IMR-90 (cell line): Measurements from ENCODE around the gene SLC2A2. TPM values are rescaled to one million over a fixed set of nuclear protein-coding genes. Genes with fewer than 3 reads are reported as not detected.

Experiments used
- ATAC-seq: fragments of 200-7000 bp; cut with Tn5 transposase; 2 replicates; pipeline ENCODE4 v1.9.1; 2020; ENCODE audit warnings: low read depth, mild to moderate bottlenecking, moderate library complexity
- BruUV-seq: library from RNA; stranded (reverse); fragments of 400-500 nt; replicated peaks from 2 replicates; lab custom pipeline; 2021; lab: Mats Ljungman, UMichigan
- CTCF ChIA-PET: fragments of 300-600 bp; formaldehyde crosslinking; extraction: SDS; loops from one replicate; lab custom pipeline; 2021; ENCODE audit warnings: antibody characterized with exemption; lab: Yijun Ruan, JAX
- POLR2A ChIA-PET: fragments of 300-600 bp; sonication (Branson Sonifier 250); formaldehyde crosslinking; loops from one replicate; lab custom pipeline; 2022; ENCODE audit warnings: antibody characterized with exemption; ENCODE audit not compliant: unreplicated experiment; lab: Charles Lee
- DNase-seq: peaks from one replicate; pipeline ENCODE4 v3.0.0; 2013
- H2AFZ ChIP-seq: replicated peaks from 2 replicates; pipeline ENCODE3; 2013; ENCODE audit warnings: low read length, mild to moderate bottlenecking; ENCODE audit not compliant: poor library complexity
- H2AK5ac ChIP-seq: 2 replicates; pipeline ENCODE4 v1.6.1; 2013; ENCODE audit warnings: low read depth, low read length, inconsistent platforms
- H2AK9ac ChIP-seq: replicated peaks from 2 replicates; pipeline ENCODE3; 2013; ENCODE audit warnings: mild to moderate bottlenecking, low read depth, low read length, moderate library complexity; ENCODE audit not compliant: poor library complexity
- H2BK120ac ChIP-seq: 2 replicates; pipeline ENCODE4 v1.6.1; 2013; ENCODE audit warnings: low read depth, low read length, inconsistent platforms
- H2BK15ac ChIP-seq: 3 replicates; pipeline ENCODE4 v1.6.1; 2013; ENCODE audit warnings: low read depth, low read length, inconsistent platforms
- H2BK20ac ChIP-seq: 2 replicates; pipeline ENCODE4 v1.6.1; 2013; ENCODE audit warnings: low read depth, mild to moderate bottlenecking, inconsistent platforms, low read length, moderate library complexity
- H2BK5ac ChIP-seq: 2 replicates; pipeline ENCODE4 v1.6.1; 2013; ENCODE audit warnings: mild to moderate bottlenecking, low read depth, low read length, inconsistent platforms; ENCODE audit not compliant: poor library complexity, severe bottlenecking
- H3K14ac ChIP-seq: replicated peaks from 2 replicates; pipeline ENCODE4 v1.6.1; 2013; ENCODE audit warnings: low read depth, low read length, inconsistent platforms
- H3K18ac ChIP-seq: 2 replicates; pipeline ENCODE4 v1.6.1; 2013; ENCODE audit warnings: low read depth, low read length, control low read depth
- H3K23ac ChIP-seq: 2 replicates; pipeline ENCODE4 v1.6.1; 2013; ENCODE audit warnings: low read depth, low read length, inconsistent platforms
- H3K27ac ChIP-seq: 2 replicates; pipeline ENCODE4 v1.5.1; 2013; ENCODE audit warnings: mild to moderate bottlenecking, control low read depth, low read length; ENCODE audit not compliant: insufficient read depth
- H3K27me3 ChIP-seq: 2 replicates; pipeline ENCODE4 v1.6.1; 2013; ENCODE audit warnings: low read length; ENCODE audit not compliant: control insufficient read depth, insufficient read depth
- H3K36me3 ChIP-seq: 2 replicates; pipeline ENCODE4 v1.6.1; 2013; ENCODE audit warnings: low read length, mixed read lengths; ENCODE audit not compliant: control insufficient read depth, insufficient read depth
- H3K4ac ChIP-seq: 2 replicates; pipeline ENCODE4 v1.6.1; 2013; ENCODE audit warnings: low read depth, low read length, inconsistent platforms
- H3K4me1 ChIP-seq: 2 replicates; pipeline ENCODE4 v1.6.1; 2013; ENCODE audit warnings: low read length, mixed read lengths; ENCODE audit not compliant: control insufficient read depth, insufficient read depth
- H3K4me2 ChIP-seq: 2 replicates; pipeline ENCODE4 v1.6.1; 2013; ENCODE audit warnings: low read depth, mild to moderate bottlenecking, control low read depth, low read length, moderate library complexity
- H3K4me3 ChIP-seq: 2 replicates; pipeline ENCODE4 v1.5.1; 2013; ENCODE audit warnings: low read depth, mild to moderate bottlenecking, control low read depth, low read length, moderate library complexity; ENCODE audit not compliant: insufficient read depth
- H3K56ac ChIP-seq: 2 replicates; pipeline ENCODE4 v1.6.1; 2013; ENCODE audit warnings: low read length, inconsistent platforms; ENCODE audit not compliant: insufficient read depth; ENCODE audit errors: extremely low read depth
- H3K79me1 ChIP-seq, 2 experiments: 2 replicates each; pipeline ENCODE4 v1.6.1; 2013; ENCODE audit warnings: low read length in 2 of 2, inconsistent platforms in 1 of 2, low read depth in 1 of 2
- H3K9ac ChIP-seq: 2 replicates; pipeline ENCODE4 v1.6.1; 2013; ENCODE audit warnings: low read depth, low read length, control low read depth
- H3K9me1 ChIP-seq: 2 replicates; pipeline ENCODE4 v1.6.1; 2013; ENCODE audit warnings: low read length, inconsistent platforms; ENCODE audit not compliant: insufficient read depth
- H3K9me3 ChIP-seq: 2 replicates; pipeline ENCODE4 v1.6.1; 2013; ENCODE audit warnings: low read length; ENCODE audit not compliant: control insufficient read depth, insufficient read depth
- H4K20me1 ChIP-seq: 2 replicates; pipeline ENCODE4 v1.6.1; 2013; ENCODE audit warnings: low read length, inconsistent platforms; ENCODE audit not compliant: insufficient read depth
- H4K5ac ChIP-seq: 2 replicates; pipeline ENCODE4 v1.6.1; 2013; ENCODE audit warnings: mild to moderate bottlenecking, low read depth, low read length, control low read depth
- H4K8ac ChIP-seq, 2 experiments: 2 replicates each; pipeline ENCODE4 v1.6.1; 2013; ENCODE audit warnings: low read depth in 2 of 2, low read length in 2 of 2, control low read depth in 1 of 2, inconsistent platforms in 1 of 2
- H4K91ac ChIP-seq: 2 replicates; pipeline ENCODE4 v1.6.1; 2013; ENCODE audit warnings: low read depth, low read length, inconsistent platforms; ENCODE audit not compliant: insufficient read depth
- CEBPB ChIP-seq: IDR thresholded peaks from 2 replicates; pipeline ENCODE4 v1.6.1; 2012; ENCODE audit warnings: low read depth, low read length, improper control_type of control experiment
- CHD1 ChIP-seq: IDR thresholded peaks from 2 replicates; pipeline ENCODE4 v1.6.1; 2012; ENCODE audit warnings: low read depth, low read length, improper control_type of control experiment
- FOS ChIP-seq: fragments of 150-350 bp; IDR thresholded peaks from 2 replicates; pipeline ENCODE4 v1.6.1; 2016; ENCODE audit warnings: low read depth, low read length
- MAFK ChIP-seq: IDR thresholded peaks from 2 replicates; pipeline ENCODE4 v1.6.1; 2012; ENCODE audit warnings: low read depth, low read length, improper control_type of control experiment
- MAZ ChIP-seq: IDR thresholded peaks from 2 replicates; pipeline ENCODE4 v1.6.1; 2012; ENCODE audit warnings: low read depth, mild to moderate bottlenecking, low read length, improper control_type of control experiment, moderate library complexity, borderline replicate concordance
- MXI1 ChIP-seq: IDR thresholded peaks from 2 replicates; pipeline ENCODE4 v1.6.1; 2012; ENCODE audit warnings: low read depth, mild to moderate bottlenecking, low read length, moderate library complexity, borderline replicate concordance
- NFE2L2 ChIP-seq: fragments of 150-350 bp; IDR thresholded peaks from 2 replicates; pipeline ENCODE4 v1.6.1; 2016; ENCODE audit warnings: low read depth, mild to moderate bottlenecking, low read length
- POLR2A ChIP-seq: IDR thresholded peaks from 2 replicates; pipeline ENCODE4 v1.6.1; 2012; ENCODE audit warnings: mild to moderate bottlenecking, low read depth, low read length
- RAD21 ChIP-seq: IDR thresholded peaks from 2 replicates; pipeline ENCODE4 v1.6.1; 2012; ENCODE audit warnings: low read length, improper control_type of control experiment
- RCOR1 ChIP-seq: IDR thresholded peaks from 2 replicates; pipeline ENCODE4 v1.6.1; 2012; ENCODE audit warnings: mild to moderate bottlenecking, low read length, improper control_type of control experiment; ENCODE audit not compliant: insufficient replicate concordance
- RFX5 ChIP-seq: IDR thresholded peaks from 2 replicates; pipeline ENCODE4 v1.8.0; 2012; ENCODE audit warnings: low read depth, mild to moderate bottlenecking, low read length, moderate library complexity
- SMC3 ChIP-seq: fragments of 150-350 bp; IDR thresholded peaks from 2 replicates; pipeline ENCODE4 v1.6.1; 2016; ENCODE audit warnings: low read depth, mild to moderate bottlenecking, antibody characterized with exemption, low read length, moderate library complexity
- USF2 ChIP-seq: fragments of 150-350 bp; IDR thresholded peaks from 2 replicates; pipeline ENCODE4 v1.6.1; 2017; ENCODE audit warnings: mild to moderate bottlenecking, antibody characterized with exemption, low read length, low read depth
- WGBS, 2 experiments: methylation state at CpG; one replicate each; pipeline versions ENCODE4 v1.1.5 to v1.1.7; 2013; ENCODE audit warnings: missing lambda C conversion rate in 2 of 2; ENCODE audit not compliant: insufficient read length in 1 of 2; ENCODE audit errors: extremely low coverage in 2 of 2; 5-methylcytosine and 5-hydroxymethylcytosine counted together
- dilution Hi-C: fragments of 300-500 bp; cut with HindIII; formaldehyde crosslinking; loops from one replicate; pipeline ENCODE4 v1.14.3; 2018; ENCODE audit warnings: low sequenced_read_pairs; ENCODE audit not compliant: unreplicated experiment
- in situ Hi-C: fragments of 300-500 bp; cut with MboI; formaldehyde crosslinking; loops from 3 replicates; pipeline ENCODE4 v1.14.3; 2019; ENCODE audit warnings: low sequenced_read_pairs, inconsistent platforms, mixed read lengths
- intact Hi-C: fragments of 100-400 bp; cut with micrococcal nuclease; formaldehyde crosslinking; loops from 2 replicates; pipeline ENCODE4 v1.10.0; 2022
- polyA plus RNA-seq, 3 experiments: library from polyadenylated mRNA; depleted of rRNA; stranded (reverse); fragments of >200 nt; gene quantifications; 2 replicates each; pipeline ENCODE4 v1.2.3, GENCODE V29; 2012; ENCODE audit warnings: low replicate concordance in 1 of 3
- total RNA-seq: library from RNA; depleted of rRNA; stranded (reverse); fragments of >200 nt; gene quantifications from 2 replicates; pipeline ENCODE4 v1.2.3, GENCODE V29; 2012
- TF ChIP-seq, protein P1 (sequence below): conservative IDR thresholded peaks from 2 replicates; pipeline ENCODE4 v1.5.1; 2012; ENCODE audit warnings: mild to moderate bottlenecking, low read depth, low read length, improper control_type of control experiment
- TF ChIP-seq, protein P2 (sequence below): fragments of 150-350 bp; IDR thresholded peaks from 2 replicates; pipeline ENCODE4 v1.6.1; 2016; ENCODE audit warnings: low read depth, mild to moderate bottlenecking, low read length, moderate library complexity, borderline replicate concordance

SLC2A2 gene
- total and polyA plus RNA-seq, 2 of the 4 experiments (the other 2 are of a cell fraction) = not detected

DNA sequence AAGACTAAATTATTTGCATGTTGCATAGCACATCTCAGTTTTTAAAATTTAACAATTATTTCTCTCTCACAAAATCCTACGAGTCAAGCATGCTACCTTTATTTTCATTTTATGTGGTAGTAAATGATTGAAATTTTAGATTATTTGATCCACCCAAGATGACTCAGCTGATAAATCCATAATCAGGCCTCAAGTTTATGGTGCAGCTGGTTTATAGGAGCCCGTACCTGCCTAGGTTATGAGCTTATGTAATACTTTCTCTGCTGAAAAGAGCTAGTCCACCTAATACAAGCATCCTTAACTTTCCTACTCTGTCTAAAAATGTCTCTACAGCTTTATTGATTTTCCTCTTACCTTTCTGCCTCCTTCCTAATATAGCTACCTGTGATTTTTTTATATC lies 41.2 kb downstream of the SLC2A2 start:
- POLR2A ChIA-PET = no interaction called here
- dilution Hi-C loops = no loop called here
- DNase-seq (no peak), ATAC-seq (no peak)
- no peak overlapping the region for H3K56ac ChIP-seq
- H3K4me3 ChIP-seq = no peak overlapping the region
- H3K4me1 ChIP-seq = no peaks in the 10 kb centered on the region
- no peak overlapping the region for H4K5ac ChIP-seq
- in situ Hi-C loops = no loop called here
- WGBS, 2 experiments = no CpG with 5 or more reads among the region's 2 CpGs
- no peaks in the 10 kb centered on the region for H3K9me1 ChIP-seq
- no peaks in the 10 kb centered on the region for H3K27me3 ChIP-seq
- H2BK20ac ChIP-seq = no peak overlapping the region
- no peak overlapping the region for H3K9ac ChIP-seq
- H3K9me3 ChIP-seq = no peaks in the 10 kb centered on the region; the same call in 1 of the 2 replicates
- no peak overlapping the region for H3K4ac ChIP-seq
- no peaks in the 10 kb centered on the region for H3K36me3 ChIP-seq
- no peak overlapping the region for H2BK5ac ChIP-seq
- no peak overlapping the region for H2AK5ac ChIP-seq
- CTCF ChIA-PET = no interaction called here
- no peaks in the 10 kb centered on the region for H4K20me1 ChIP-seq
- H3K14ac ChIP-seq = no peak overlapping the region
- H2BK120ac ChIP-seq = no peak overlapping the region
- no peak overlapping the region for H4K8ac ChIP-seq
- no peak overlapping the region for H3K27ac ChIP-seq
- intact Hi-C loops = no loop called here
- no peak overlapping the region for H2AFZ ChIP-seq
- no peak overlapping the region for H3K23ac ChIP-seq
- H2BK15ac ChIP-seq = no peak overlapping the region
- H2AK9ac ChIP-seq = no peak overlapping the region
- H3K4me2 ChIP-seq = no peak overlapping the region
- TF ChIP-seq, protein P1, sequence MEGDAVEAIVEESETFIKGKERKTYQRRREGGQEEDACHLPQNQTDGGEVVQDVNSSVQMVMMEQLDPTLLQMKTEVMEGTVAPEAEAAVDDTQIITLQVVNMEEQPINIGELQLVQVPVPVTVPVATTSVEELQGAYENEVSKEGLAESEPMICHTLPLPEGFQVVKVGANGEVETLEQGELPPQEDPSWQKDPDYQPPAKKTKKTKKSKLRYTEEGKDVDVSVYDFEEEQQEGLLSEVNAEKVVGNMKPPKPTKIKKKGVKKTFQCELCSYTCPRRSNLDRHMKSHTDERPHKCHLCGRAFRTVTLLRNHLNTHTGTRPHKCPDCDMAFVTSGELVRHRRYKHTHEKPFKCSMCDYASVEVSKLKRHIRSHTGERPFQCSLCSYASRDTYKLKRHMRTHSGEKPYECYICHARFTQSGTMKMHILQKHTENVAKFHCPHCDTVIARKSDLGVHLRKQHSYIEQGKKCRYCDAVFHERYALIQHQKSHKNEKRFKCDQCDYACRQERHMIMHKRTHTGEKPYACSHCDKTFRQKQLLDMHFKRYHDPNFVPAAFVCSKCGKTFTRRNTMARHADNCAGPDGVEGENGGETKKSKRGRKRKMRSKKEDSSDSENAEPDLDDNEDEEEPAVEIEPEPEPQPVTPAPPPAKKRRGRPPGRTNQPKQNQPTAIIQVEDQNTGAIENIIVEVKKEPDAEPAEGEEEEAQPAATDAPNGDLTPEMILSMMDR = no peak
- TF ChIP-seq RFX5 (no peak), SMC3 (no peak), RAD21 (no peak), NFE2L2 (no peak), USF2 (no peak), CEBPB (no peak), RCOR1 (no peak), MAZ (no peak), FOS (no peak), POLR2A (no peak), CHD1 (no peak), MXI1 (no peak), MAFK (no peak)
- TF ChIP-seq, protein P2, sequence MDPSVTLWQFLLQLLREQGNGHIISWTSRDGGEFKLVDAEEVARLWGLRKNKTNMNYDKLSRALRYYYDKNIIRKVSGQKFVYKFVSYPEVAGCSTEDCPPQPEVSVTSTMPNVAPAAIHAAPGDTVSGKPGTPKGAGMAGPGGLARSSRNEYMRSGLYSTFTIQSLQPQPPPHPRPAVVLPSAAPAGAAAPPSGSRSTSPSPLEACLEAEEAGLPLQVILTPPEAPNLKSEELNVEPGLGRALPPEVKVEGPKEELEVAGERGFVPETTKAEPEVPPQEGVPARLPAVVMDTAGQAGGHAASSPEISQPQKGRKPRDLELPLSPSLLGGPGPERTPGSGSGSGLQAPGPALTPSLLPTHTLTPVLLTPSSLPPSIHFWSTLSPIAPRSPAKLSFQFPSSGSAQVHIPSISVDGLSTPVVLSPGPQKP = no peak
- BruUV-seq = no TSS peak
- no peaks in the 10 kb centered on the region for H3K79me1 ChIP-seq
- no peak overlapping the region for H3K18ac ChIP-seq
- no peak overlapping the region for H4K91ac ChIP-seq
